Measurements from ENCODE around the gene ACTC1. TPM values are rescaled to one million over a fixed set of nuclear protein-coding genes. Genes with fewer than 3 reads are reported as not detected.

ACTC1 gene
- total RNA-seq, 4 donors from 2014 or later = 0.41 to 3.4 TPM; not detected in 2

GRCh38 chr15:34828145-34828911 lies 33.0 kb upstream of the ACTC1 start:
- intact Hi-C loops (cut with DNase I; ENCODE audit: low total_unique reads) (no loop called here), in situ Hi-C loops (cut with MboI; ENCODE audit: low pct_ligation_motif_present in 1 of 4, low pct_unique_long_range_greater_than_20kb in 1 of 4, low sequenced_read_pairs in 3 of 4) (no loop called here)
- Histone ChIP-seq H3K9me3 (no peaks in the 10 kb centered on the region), H3K27ac (no peak overlapping the region), H3K4me3 (no peak overlapping the region), H3K27me3 (no peaks in the 10 kb centered on the region), H3K4me1 (no peaks in the 10 kb centered on the region), H3K36me3 (no peaks in the 10 kb centered on the region)
- DNase-seq = no peak
- TF ChIP-seq POLR2AphosphoS5 (IDR thresholded peaks at IDR 0.05) = no peak
- no peak for TF ChIP-seq EP300 (IDR thresholded peaks at IDR 0.05; ENCODE audit: low read depth)
- no peak for TF ChIP-seq POLR2A (IDR thresholded peaks at IDR 0.05)
- no peak for TF ChIP-seq CTCF (IDR thresholded peaks at IDR 0.05)
- WGBS, 2 donors (ENCODE audit: low coverage in 1 of 2) = 69 to 75% methylated on average over 5 of the region's 5 CpGs

DNA sequence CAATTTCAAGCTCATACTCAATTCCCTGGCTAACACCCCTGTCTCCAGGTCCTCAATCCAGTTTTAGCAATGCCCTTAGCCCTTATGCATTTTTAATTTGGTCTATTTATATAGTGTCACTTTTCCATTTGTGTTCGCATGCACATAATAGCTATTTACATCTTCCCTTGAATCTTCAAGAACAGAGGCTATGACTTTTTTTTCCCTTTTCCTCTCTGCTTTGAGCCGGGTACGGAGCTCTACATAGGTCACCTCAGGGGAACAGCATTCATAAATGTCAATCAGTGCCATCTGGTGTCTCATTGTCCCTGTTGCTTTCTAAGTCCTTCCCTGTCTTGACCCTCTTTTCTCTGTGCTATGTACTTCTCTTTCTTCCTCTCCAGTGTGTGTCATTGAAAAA lies 26.5 kb upstream of the ACTC1 start:
- no peak for TF ChIP-seq EP300 (IDR thresholded peaks at IDR 0.05; ENCODE audit: low read depth)
- no peak for TF ChIP-seq POLR2A (IDR thresholded peaks at IDR 0.05)
- no peak for TF ChIP-seq POLR2AphosphoS5 (IDR thresholded peaks at IDR 0.05)
- TF ChIP-seq CTCF (IDR thresholded peaks at IDR 0.05) = no peak
- Histone ChIP-seq H3K36me3 (no peaks in the 10 kb centered on the region), H3K27ac (no peak overlapping the region), H3K9me3 (no peaks in the 10 kb centered on the region), H3K4me1 (no peaks in the 10 kb centered on the region), H3K4me3 (no peak overlapping the region), H3K27me3 (no peaks in the 10 kb centered on the region)
- DNase-seq = no peak
- in situ Hi-C loops (cut with MboI; ENCODE audit: low pct_ligation_motif_present in 1 of 4, low pct_unique_long_range_greater_than_20kb in 1 of 4, low sequenced_read_pairs in 3 of 4) = no loop called here
- intact Hi-C loops (cut with DNase I; ENCODE audit: low total_unique reads) = no loop called here
- WGBS, 2 donors (ENCODE audit: low coverage in 1 of 2) = 48 to 78% methylated on average over 3 of the region's 3 CpGs

DNA sequence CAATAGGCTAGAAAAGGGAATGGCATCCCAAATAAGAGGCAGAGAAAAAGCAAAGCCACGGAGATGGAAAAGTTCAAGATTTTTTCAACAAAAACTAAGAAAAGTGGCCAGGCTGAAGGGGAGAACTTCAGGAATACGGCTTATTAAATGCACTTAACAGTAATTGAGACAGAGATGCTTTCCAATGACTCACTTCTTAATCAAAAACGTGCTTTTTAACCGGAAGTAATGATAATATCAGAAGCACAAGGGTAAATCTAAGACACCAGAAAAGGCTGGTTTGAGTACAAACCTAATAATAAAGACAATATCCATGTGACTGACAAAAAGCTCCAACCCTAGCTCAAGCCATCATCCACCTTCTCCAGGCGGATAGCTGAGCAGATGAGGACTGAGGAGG lies 24.8 kb upstream of the ACTC1 start:
- Histone ChIP-seq H3K27ac (no peak overlapping the region), H3K36me3 (no peaks in the 10 kb centered on the region), H3K9me3 (no peaks in the 10 kb centered on the region), H3K27me3 (no peaks in the 10 kb centered on the region), H3K4me3 (no peak overlapping the region), H3K4me1 (no peaks in the 10 kb centered on the region)
- no peak for TF ChIP-seq EP300 (IDR thresholded peaks at IDR 0.05; ENCODE audit: low read depth)
- no peak for TF ChIP-seq POLR2A (IDR thresholded peaks at IDR 0.05)
- TF ChIP-seq CTCF (IDR thresholded peaks at IDR 0.05) = no peak
- no peak for TF ChIP-seq POLR2AphosphoS5 (IDR thresholded peaks at IDR 0.05)
- no peak for DNase-seq
- in situ Hi-C loops (cut with MboI; ENCODE audit: low pct_ligation_motif_present in 1 of 4, low pct_unique_long_range_greater_than_20kb in 1 of 4, low sequenced_read_pairs in 3 of 4) (no loop called here), intact Hi-C loops (cut with DNase I; ENCODE audit: low total_unique reads) (no loop called here)
- WGBS, 2 donors (ENCODE audit: low coverage in 1 of 2) = 67 to 70% methylated on average over 4 to 5 of the region's 5 CpGs

DNA sequence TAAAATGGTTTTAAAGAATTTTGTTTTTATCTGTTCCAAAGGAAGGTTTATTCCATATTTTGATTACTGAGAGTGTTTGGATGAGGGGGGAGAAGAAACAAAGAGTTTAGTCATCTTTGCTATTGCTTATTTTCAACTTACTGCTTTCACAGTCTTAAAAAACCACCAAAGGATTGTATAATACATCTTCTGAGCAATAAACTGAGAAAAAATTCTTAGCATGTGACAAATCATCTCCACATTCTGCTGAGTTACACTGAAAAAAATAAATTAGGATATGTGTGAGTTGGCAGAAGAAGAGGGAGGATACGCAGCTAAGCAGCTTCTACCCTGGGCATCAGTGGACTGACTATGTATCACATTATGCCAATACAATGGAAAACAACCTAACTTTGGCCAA lies 23.2 kb upstream of the ACTC1 start:
- no peaks in the 10 kb centered on the region for H3K36me3 ChIP-seq
- 81 to 89% methylated on average over 1 of the region's 1 CpG for WGBS, 2 donors (ENCODE audit: low coverage in 1 of 2)
- TF ChIP-seq CTCF (IDR thresholded peaks at IDR 0.05) (no peak), POLR2AphosphoS5 (IDR thresholded peaks at IDR 0.05) (no peak), POLR2A (IDR thresholded peaks at IDR 0.05) (no peak), EP300 (IDR thresholded peaks at IDR 0.05; ENCODE audit: low read depth) (no peak)
- in situ Hi-C loops (cut with MboI; ENCODE audit: low pct_ligation_motif_present in 1 of 4, low pct_unique_long_range_greater_than_20kb in 1 of 4, low sequenced_read_pairs in 3 of 4) (no loop called here), intact Hi-C loops (cut with DNase I; ENCODE audit: low total_unique reads) (no loop called here)
- no peaks in the 10 kb centered on the region for H3K9me3 ChIP-seq
- H3K4me3 ChIP-seq = no peak overlapping the region
- no peak for DNase-seq
- H3K27me3 ChIP-seq = no peaks in the 10 kb centered on the region
- no peak overlapping the region for H3K27ac ChIP-seq
- no peaks in the 10 kb centered on the region for H3K4me1 ChIP-seq
